Effector memory CD4-positive, alpha-beta T cell (primary cell): ENCODE data around the gene HAUS3.
"Not testable (repeated sequence)": the region's sequence is repeated elsewhere in the genome, so short reads cannot be mapped to it uniquely, and the experiment has no call there.

Experiments
- DNase-seq, 3 donors: peaks; one replicate each; pipeline ENCODE4 v3.0.0-alpha.2; 2020
- H3K27ac ChIP-seq: 2 replicates; pipeline ENCODE4 v1.7.0; 2013; ENCODE audit warnings: mild to moderate bottlenecking, low read length, moderate library complexity; ENCODE audit not compliant: insufficient read depth, poor library complexity, severe bottlenecking
- H3K27me3 ChIP-seq: replicated peaks from 2 replicates; pipeline ENCODE4 v1.7.0; 2013; ENCODE audit warnings: mild to moderate bottlenecking, low read length; ENCODE audit not compliant: insufficient read depth, control insufficient read depth, poor library complexity, severe bottlenecking
- H3K36me3 ChIP-seq: 2 replicates; pipeline ENCODE4 v1.7.0; 2013; ENCODE audit warnings: mild to moderate bottlenecking, low read length, moderate library complexity; ENCODE audit not compliant: control insufficient read depth, insufficient read depth
- H3K4me1 ChIP-seq: 2 replicates; pipeline ENCODE4 v1.7.0; 2013; ENCODE audit warnings: low read length, mild to moderate bottlenecking; ENCODE audit not compliant: control insufficient read depth, insufficient read depth, poor library complexity, severe bottlenecking
- H3K4me3 ChIP-seq: 2 replicates; pipeline ENCODE4 v1.7.0; 2013; ENCODE audit warnings: low read length, low read depth, mild to moderate bottlenecking; ENCODE audit not compliant: insufficient read depth, poor library complexity, severe bottlenecking
- H3K9me3 ChIP-seq: 2 replicates; pipeline ENCODE4 v1.7.0; 2013; ENCODE audit warnings: mild to moderate bottlenecking, low read length, moderate library complexity; ENCODE audit not compliant: control insufficient read depth

HAUS3 gene

GRCh38 chr4:2275546-2276251, 33.8 kb upstream of the HAUS3 start:
- no peak for DNase-seq
- Histone ChIP-seq H3K4me1 (peaks cover 3% of the 10 kb centered on the region), H3K4me3 (no peak overlapping the region), H3K27ac (no peak overlapping the region), H3K9me3 (no peaks in the 10 kb centered on the region), H3K36me3 (peaks cover 7% of the 10 kb centered on the region), H3K27me3 (no peaks in the 10 kb centered on the region)

- H3K4me1 ChIP-seq, H3K27me3 ChIP-seq, H3K36me3 ChIP-seq, H3K27ac ChIP-seq, DNase-seq, H3K4me3 ChIP-seq, H3K9me3 ChIP-seq: not testable (repeated sequence)
These were observed 33.1 kb upstream of the HAUS3 start for GRCh38 chr4:2275044-2275397.

- Histone ChIP-seq H3K4me3 (no peak overlapping the region), H3K4me1 (no peaks in the 10 kb centered on the region), H3K27ac (no peak overlapping the region), H3K36me3 (peaks cover 7% of the 10 kb centered on the region), H3K9me3 (no peaks in the 10 kb centered on the region), H3K27me3 (no peaks in the 10 kb centered on the region)
- DNase-seq = no peak
These were observed 32.6 kb upstream of the HAUS3 start for GRCh38 chr4:2274320-2275043.

GRCh38 chr4:2273657-2274319, 31.9 kb upstream of the HAUS3 start:
- no peak for DNase-seq
- peaks cover 7% of the 10 kb centered on the region for H3K36me3 ChIP-seq
- no peaks in the 10 kb centered on the region for H3K4me1 ChIP-seq
- no peaks in the 10 kb centered on the region for H3K9me3 ChIP-seq
- H3K27me3 ChIP-seq = no peaks in the 10 kb centered on the region
- no peak overlapping the region for H3K27ac ChIP-seq
- H3K4me3 ChIP-seq = no peak overlapping the region

GRCh38 chr4:2273221-2273620, 31.3 kb upstream of the HAUS3 start:
- no peaks in the 10 kb centered on the region for H3K4me1 ChIP-seq
- H3K27ac ChIP-seq = no peak overlapping the region
- no peak for DNase-seq
- H3K4me3 ChIP-seq = no peak overlapping the region
- H3K27me3 ChIP-seq = no peaks in the 10 kb centered on the region
- peaks cover 7% of the 10 kb centered on the region for H3K36me3 ChIP-seq
- no peaks in the 10 kb centered on the region for H3K9me3 ChIP-seq

GRCh38 chr4:2272828-2273120, 30.9 kb upstream of the HAUS3 start:
- Histone ChIP-seq H3K27me3 (no peaks in the 10 kb centered on the region), H3K9me3 (no peaks in the 10 kb centered on the region), H3K36me3 (peaks cover 7% of the 10 kb centered on the region), H3K4me1 (no peaks in the 10 kb centered on the region), H3K27ac (no peak overlapping the region), H3K4me3 (no peak overlapping the region)
- no peak for DNase-seq

GRCh38 chr4:2272026-2272827, 30.3 kb upstream of the HAUS3 start:
- no peaks in the 10 kb centered on the region for H3K4me1 ChIP-seq
- H3K9me3 ChIP-seq = no peaks in the 10 kb centered on the region
- no peak overlapping the region for H3K4me3 ChIP-seq
- DNase-seq = no peak
- H3K36me3 ChIP-seq = peaks cover 7% of the 10 kb centered on the region
- no peak overlapping the region for H3K27ac ChIP-seq
- no peaks in the 10 kb centered on the region for H3K27me3 ChIP-seq

- H3K27me3 ChIP-seq = no peaks in the 10 kb centered on the region
- DNase-seq = no peak
These were observed 29.5 kb upstream of the HAUS3 start for GRCh38 chr4:2271279-2272025.

GRCh38 chr4:2270341-2271165, 28.6 kb upstream of the HAUS3 start:
- no peaks in the 10 kb centered on the region for H3K9me3 ChIP-seq
- no peaks in the 10 kb centered on the region for H3K27me3 ChIP-seq
- no peaks in the 10 kb centered on the region for H3K4me1 ChIP-seq
- no peak overlapping the region for H3K4me3 ChIP-seq
- H3K27ac ChIP-seq = no peak overlapping the region
- DNase-seq = no peak
- peaks cover 7% of the 10 kb centered on the region for H3K36me3 ChIP-seq

More at GRCh38 chr4:2271279-2272025, 29.5 kb upstream of the HAUS3 start:
- Histone ChIP-seq H3K27ac (no peak overlapping the region), H3K4me3 (no peak overlapping the region), H3K36me3 (peaks cover 7% of the 10 kb centered on the region), H3K9me3 (no peaks in the 10 kb centered on the region), H3K4me1 (no peaks in the 10 kb centered on the region)
